Common myeloid progenitor, CD34-positive (primary cell): ENCODE results near the gene CFI.

Experiments
- CTCF ChIA-PET: fragments of 350-600 bp; sonication (Branson Sonifier 250); formaldehyde crosslinking; loops from one replicate; lab custom pipeline; 2021; ENCODE audit warnings: antibody characterized with exemption; lab: Charles Lee
- POLR2A ChIA-PET: fragments of 350-600 bp; sonication (Branson Sonifier 250); formaldehyde crosslinking; loops from one replicate; lab custom pipeline; 2021; ENCODE audit warnings: antibody characterized with exemption; lab: Charles Lee
- DNase-seq, 3 donors: peaks; one replicate each; pipeline versions ENCODE4 v3.0.0 to v3.0.0-alpha.2; 2013
- H3K27ac ChIP-seq, 2 experiments: 1 replicate in 1 of 2; 2 replicates in 1 of 2; pipeline ENCODE4 v1.7.0; 2013; ENCODE audit warnings: inconsistent platforms in 2 of 2, low read length in 2 of 2, mild to moderate bottlenecking in 2 of 2, low read depth in 1 of 2, moderate library complexity in 1 of 2; ENCODE audit not compliant: severe bottlenecking in 2 of 2, insufficient read depth in 1 of 2, poor library complexity in 1 of 2
- H3K27me3 ChIP-seq, 5 experiments: replicated peaks in 2 of 5; 1 replicate in 3 of 5; 2 replicates in 2 of 5; pipeline versions ENCODE4 v1.6.1 to v1.7.0; 2013; ENCODE audit warnings: low read length in 4 of 5, mild to moderate bottlenecking in 2 of 5, moderate library complexity in 2 of 5, inconsistent platforms in 1 of 5; ENCODE audit not compliant: insufficient read depth in 5 of 5, control insufficient read depth in 4 of 5
- H3K36me3 ChIP-seq, 4 experiments: 1 replicate in 2 of 4; 2 replicates in 2 of 4; pipeline versions ENCODE4 v1.6.1 to v1.7.0; 2013; ENCODE audit warnings: low read length in 3 of 4, control low read depth in 1 of 4, mild to moderate bottlenecking in 1 of 4; ENCODE audit not compliant: control insufficient read depth in 4 of 4, insufficient read depth in 4 of 4
- H3K4me1 ChIP-seq, 4 experiments: 1 replicate in 3 of 4; 2 replicates in 1 of 4; pipeline versions ENCODE4 v1.6.1 to v1.7.1; 2013; ENCODE audit warnings: low read length in 3 of 4, mild to moderate bottlenecking in 3 of 4, control low read depth in 1 of 4, inconsistent platforms in 1 of 4, moderate library complexity in 1 of 4; ENCODE audit not compliant: control insufficient read depth in 4 of 4, insufficient read depth in 4 of 4; ENCODE audit errors: control extremely low read depth in 1 of 4
- H3K4me3 ChIP-seq, 7 experiments: 1 replicate in 4 of 7; 2 replicates in 3 of 7; pipeline versions ENCODE4 v1.5.1 to v1.7.0; 2013; ENCODE audit warnings: mild to moderate bottlenecking in 7 of 7, low read length in 6 of 7, moderate library complexity in 6 of 7, inconsistent platforms in 2 of 7, low read depth in 2 of 7, control low read depth in 1 of 7; ENCODE audit not compliant: insufficient read depth in 4 of 7, control insufficient read depth in 1 of 7; ENCODE audit errors: extremely low read depth in 1 of 7
- H3K9me3 ChIP-seq, 5 experiments: 1 replicate in 4 of 5; 2 replicates in 1 of 5; pipeline versions ENCODE4 v1.6.1 to v1.7.1; 2013; ENCODE audit warnings: low read length in 4 of 5, mild to moderate bottlenecking in 2 of 5, inconsistent platforms in 1 of 5, low read depth in 1 of 5, moderate library complexity in 1 of 5; ENCODE audit not compliant: control insufficient read depth in 4 of 5, insufficient read depth in 2 of 5; ENCODE audit errors: control extremely low read depth in 1 of 5
- WGBS: methylation state at CpG from one replicate; pipeline ENCODE4 v1.1.5; 2013; ENCODE audit not compliant: insufficient coverage; 5-methylcytosine and 5-hydroxymethylcytosine counted together

Gene CFI

DNA sequence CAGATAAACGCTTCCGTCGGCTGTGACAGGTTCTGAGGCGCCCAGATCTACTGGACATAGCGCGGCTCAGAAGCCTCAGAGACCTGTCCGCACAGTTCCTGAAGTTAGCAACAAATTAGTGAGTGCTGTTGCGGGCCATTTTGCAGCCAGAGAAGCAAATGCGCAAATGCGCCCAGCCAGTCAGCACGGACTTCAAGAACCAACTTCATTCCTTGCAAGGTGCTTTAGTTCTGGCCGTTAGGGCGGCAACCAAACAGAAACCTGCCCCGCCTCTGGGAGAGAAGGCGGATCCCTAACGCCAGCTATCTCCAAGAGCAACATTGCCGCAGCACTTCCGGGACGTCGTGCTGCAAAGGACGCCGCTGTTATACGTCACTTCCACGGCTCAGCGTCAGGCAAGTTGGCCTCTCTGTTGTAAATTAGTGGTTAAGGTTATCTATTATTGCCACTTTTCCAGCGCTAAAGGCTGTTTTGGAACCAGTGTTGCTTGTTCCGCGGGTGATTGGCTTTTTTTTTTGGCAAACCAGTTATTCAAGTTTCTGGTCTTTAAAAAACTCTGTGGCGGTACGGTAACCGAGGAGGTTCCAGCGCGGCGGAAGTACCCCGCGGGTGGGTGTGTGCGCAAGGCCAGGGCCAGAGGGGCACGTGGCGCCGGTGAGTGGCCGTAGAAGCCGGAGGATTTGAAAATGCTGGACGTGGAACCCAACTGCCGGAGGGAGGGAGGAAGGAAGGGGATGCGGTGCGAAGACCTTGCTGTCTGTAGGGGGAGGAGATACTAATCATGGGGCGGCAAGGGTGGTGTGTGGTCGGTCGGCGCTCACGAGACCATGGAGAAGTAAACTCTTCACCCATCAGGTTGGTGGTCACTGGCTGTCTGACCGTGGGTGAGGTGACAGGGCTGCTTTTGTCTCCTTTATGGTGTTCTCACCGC is 13.6 kb upstream of the CFI start, which contains the start of gene GAR1:
Gene GAR1, plus strand, starts transcription at position 612 of the 931 bp plus-strand sequence. CDS start 403 bp downstream, outside the sequence.
- peaks cover 9 to 30% (median 14%) of the 10 kb centered on the region in 4 experiments for H3K4me1 ChIP-seq
- H3K27ac ChIP-seq, result peak within 1 kb of the TSS; percentile 97 to 99
- H3K27me3 ChIP-seq, result no peaks in the 10 kb centered on the region
- POLR2A ChIA-PET, result interaction anchor here (0.6 to 1.0 kb wide), 2 partner anchors 85 to 132 kb away, joined by 3 to 4 read pairs; partner anchors contain the start of gene PLA2G12A
- CTCF ChIA-PET, result interaction anchor here (0.6 to 3.2 kb wide), 7 partner anchors 10 to 397 kb away, joined by 3 to 13 read pairs (median 4); partner anchors contain the start of genes CASP6 and RRH
- peaks cover 0 to 22% (median 16%) of the 10 kb centered on the region in 4 experiments for H3K36me3 ChIP-seq
- no peaks in the 10 kb centered on the region for H3K9me3 ChIP-seq
- H3K4me3 ChIP-seq, result peak within 1 kb of the TSS; percentile 63 to 97 (median 91)
- WGBS, result 0% methylated on average over 42 of the region's 53 CpGs
- peak; percentile 96 to 98 (median 97) for DNase-seq

GRCh38 chr4:109811707-109812106 is 9.9 kb upstream of the CFI start:
- POLR2A ChIA-PET, result no interaction called here

GRCh38 chr4:109810552-109811387 is 9.0 kb upstream of the CFI start:
- H3K27me3 ChIP-seq, result no peaks in the 10 kb centered on the region
- ChIA-PET CTCF (interaction anchor here (0.9 kb wide), 1 partner anchor 12 kb away, joined by 3 read pairs; no protein-coding TSS in a partner anchor), POLR2A (no interaction called here)
- no peak overlapping the region for H3K4me3 ChIP-seq
- H3K4me1 ChIP-seq, result peaks cover 3 to 19% (median 8%) of the 10 kb centered on the region in 4 experiments
- H3K36me3 ChIP-seq, result no peaks in the 10 kb centered on the region
- 93% methylated on average over 10 of the region's 11 CpGs for WGBS
- no peak overlapping the region for H3K27ac ChIP-seq
- H3K9me3 ChIP-seq, result no peaks in the 10 kb centered on the region
- no peak for DNase-seq

More at GRCh38 chr4:109811707-109812106, 9.9 kb upstream of the CFI start:
- Histone ChIP-seq H3K27me3 (no peaks in the 10 kb centered on the region), H3K4me1 (peaks cover 6 to 25% (median 11%) of the 10 kb centered on the region in 4 experiments), H3K9me3 (no peaks in the 10 kb centered on the region), H3K36me3 (no peaks in the 10 kb centered on the region), H3K27ac (no peak overlapping the region), H3K4me3 (no peak overlapping the region)
- CTCF ChIA-PET, result interaction anchor here (1.1 kb wide), 1 partner anchor 8 kb away, joined by 3 read pairs; no protein-coding TSS in a partner anchor
- no CpG with 5 or more reads among the region's 3 CpGs for WGBS
- peak in 2 of 3 donors; percentile 43 to 59 for DNase-seq

GRCh38 chr4:109809655-109810054 is 7.9 kb upstream of the CFI start:
- Histone ChIP-seq H3K36me3 (no peaks in the 10 kb centered on the region), H3K9me3 (no peaks in the 10 kb centered on the region), H3K27ac (no peak overlapping the region), H3K27me3 (no peaks in the 10 kb centered on the region), H3K4me3 (no peak overlapping the region), H3K4me1 (peaks cover 2 to 12% (median 3%) of the 10 kb centered on the region in 4 experiments)
- DNase-seq, result no peak
- 90% methylated on average over 2 of the region's 2 CpGs for WGBS
- CTCF ChIA-PET, result no interaction called here
- POLR2A ChIA-PET, result interaction anchor here (0.7 kb wide), 1 partner anchor 1686 kb away, joined by 6 read pairs; no protein-coding TSS in a partner anchor

GRCh38 chr4:109803924-109804571 is 2.2 kb upstream of the CFI start:
- no peak overlapping the region for H3K27ac ChIP-seq
- DNase-seq, result peak; percentile 53 to 69 (median 69)
- WGBS, result 83% methylated on average over 2 of the region's 4 CpGs
- peaks cover 0 to 18% (median 5%) of the 10 kb centered on the region in 4 experiments for H3K4me1 ChIP-seq
- H3K9me3 ChIP-seq, result no peaks in the 10 kb centered on the region
- H3K36me3 ChIP-seq, result no peaks in the 10 kb centered on the region
- ChIA-PET CTCF (interaction anchor here (1.0 to 4.3 kb wide), 6 partner anchors 8 to 381 kb away, joined by 3 to 14 read pairs (median 4); partner anchors contain the start of gene CASP6), POLR2A (interaction anchor here (1.2 kb wide), 1 partner anchor 101 kb away, joined by 3 read pairs; the partner anchor contains the start of gene CASP6)
- no peak overlapping the region for H3K4me3 ChIP-seq
- no peaks in the 10 kb centered on the region for H3K27me3 ChIP-seq

- ChIA-PET CTCF (interaction anchor here (1.2 to 4.3 kb wide), 3 partner anchors 22 to 124 kb away, joined by 3 to 14 read pairs (median 3); partner anchors contain the start of gene CASP6), POLR2A (no interaction called here)
- no peak overlapping the region for H3K27ac ChIP-seq
- H3K4me3 ChIP-seq, result peak overlapping the region in 2 of 7 experiments; percentile 16 to 34
- H3K9me3 ChIP-seq, result peaks cover 0 to 8% (median 3%) of the 10 kb centered on the region in 5 experiments
- H3K4me1 ChIP-seq, result peaks cover 0 to 18% (median 5%) of the 10 kb centered on the region in 4 experiments
- no peaks in the 10 kb centered on the region for H3K36me3 ChIP-seq
- H3K27me3 ChIP-seq, result no peaks in the 10 kb centered on the region
- no peak for DNase-seq
- WGBS, result 100% methylated on average over 1 of the region's 4 CpGs
Measured at GRCh38 chr4:109801099-109801789, 555 bp downstream of the CFI start.
